Endometrium (tissue), 2 donors: ENCODE measurements around the gene ALS2.
"Not testable (repeated sequence)": the region's sequence is repeated elsewhere in the genome, so short reads cannot be mapped to it uniquely, and the experiment has no call there.

Experiments
- FAIRE-seq: peaks from 2 replicates; lab custom pipeline; 2012; peaks lifted over from hg19 to GRCh38; lab: Jason Lieb, UNC
- donor health status: control.
- donor health status: control.

The ALS2 gene

GRCh38 chr2:201674794-201675193 is 105.9 kb downstream of the ALS2 start:
- FAIRE-seq: no peak

GRCh38 chr2:201674298-201674697 is 106.4 kb downstream of the ALS2 start:
- FAIRE-seq: no peak

- no peak for FAIRE-seq
Observed at GRCh38 chr2:201673546-201673945, 107.2 kb downstream of the ALS2 start.

GRCh38 chr2:201671205-201671604 is 109.5 kb downstream of the ALS2 start:
- not testable (repeated sequence) for FAIRE-seq

GRCh38 chr2:201669865-201670264 is 110.9 kb downstream of the ALS2 start:
- FAIRE-seq: no peak

- no peak for FAIRE-seq
Observed at GRCh38 chr2:201668402-201668910, 112.3 kb downstream of the ALS2 start.

- no peak for FAIRE-seq
Observed at GRCh38 chr2:201664334-201664733, 116.4 kb downstream of the ALS2 start.

GRCh38 chr2:201661366-201661765 is 119.4 kb downstream of the ALS2 start:
- FAIRE-seq: no peak

GRCh38 chr2:201660293-201660895 is 120.3 kb downstream of the ALS2 start:
- FAIRE-seq: no peak

GRCh38 chr2:201656740-201657139 is 124.0 kb downstream of the ALS2 start:
- FAIRE-seq: no peak

- no peak for FAIRE-seq
Observed at GRCh38 chr2:201656102-201656501, 124.6 kb downstream of the ALS2 start.

GRCh38 chr2:201654616-201655384 is 125.9 kb downstream of the ALS2 start:
- no peak for FAIRE-seq

- no peak for FAIRE-seq
Observed at GRCh38 chr2:201653221-201653620, 127.5 kb downstream of the ALS2 start.
